GM21786 (cell line): ENCODE data around the gene FCRL2.
"Not testable (repeated sequence)": the region's sequence is repeated elsewhere in the genome, so short reads cannot be mapped to it uniquely, and the experiment has no call there.

Experiments used
- ATAC-seq: cut with Tn5 transposase; IDR thresholded peaks from one replicate; pipeline ENCODE4 v1.9.1; 2021; ENCODE audit not compliant: unreplicated experiment

The FCRL2 gene

GRCh38 chr1:157753611-157754010 lies 23.3 kb downstream of the FCRL2 start:
- no peak for ATAC-seq

DNA sequence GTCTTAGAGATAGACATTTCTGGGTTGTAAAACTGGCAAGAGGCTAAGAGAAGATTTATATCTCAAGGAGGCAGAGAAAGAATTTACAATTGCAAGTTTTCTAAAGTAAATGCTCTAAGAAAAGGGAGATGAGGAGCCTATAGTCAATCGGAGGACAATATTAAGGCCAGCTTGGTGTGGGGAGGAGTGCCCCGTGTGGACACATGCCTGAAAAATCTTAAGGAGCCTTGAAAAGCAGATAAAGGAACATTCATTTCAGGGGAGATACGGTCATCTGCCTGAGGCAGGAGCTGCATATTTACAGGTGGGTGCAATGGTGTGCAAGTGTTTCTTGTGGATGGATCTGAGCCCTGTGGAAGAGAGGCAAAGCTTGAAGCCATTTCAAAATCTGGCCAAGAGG lies 25.6 kb downstream of the FCRL2 start:
- no peak for ATAC-seq

- ATAC-seq = no peak
Measured at GRCh38 chr1:157748262-157748817, 28.6 kb downstream of the FCRL2 start.

- no peak for ATAC-seq
Measured at GRCh38 chr1:157739229-157739901, 37.6 kb downstream of the FCRL2 start.

DNA sequence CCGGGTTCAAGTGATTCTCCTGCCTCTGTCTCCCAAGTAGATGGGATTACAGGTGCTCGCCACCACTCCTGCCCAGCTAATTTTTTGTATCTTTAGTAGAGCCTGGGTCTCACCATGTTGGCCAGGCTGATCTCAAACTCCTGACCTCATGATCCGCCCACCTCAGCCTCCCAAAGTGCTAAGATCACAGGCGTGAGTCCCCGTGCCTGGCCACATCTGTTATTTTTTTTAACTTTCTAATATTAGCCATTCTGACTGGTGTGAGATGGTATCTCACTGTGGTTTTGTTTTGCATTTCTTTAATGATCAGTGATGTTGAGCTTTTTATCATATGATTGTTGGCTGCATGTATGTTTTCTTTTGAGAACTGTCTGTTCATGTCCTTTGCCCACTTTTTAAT lies 40.9 kb downstream of the FCRL2 start:
- not testable (repeated sequence) for ATAC-seq

DNA sequence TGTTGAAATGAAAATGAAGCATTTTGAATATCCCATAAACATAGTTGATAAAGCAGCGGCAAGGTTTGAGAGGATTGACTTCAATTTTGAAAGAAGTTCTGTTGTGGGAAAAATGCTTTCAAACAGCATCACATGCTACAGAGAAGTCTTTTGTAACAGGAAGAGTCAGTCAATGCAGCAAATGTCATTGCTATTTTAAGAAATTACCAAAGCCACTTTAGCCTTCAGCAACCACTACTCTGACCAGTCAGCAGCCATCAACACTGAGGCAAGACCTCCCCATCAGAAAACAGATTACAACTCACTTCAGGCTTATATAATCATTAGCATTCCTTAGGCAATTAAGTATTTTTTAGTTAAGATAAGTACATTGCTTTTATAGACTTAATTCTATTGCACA lies 42.6 kb downstream of the FCRL2 start:
- ATAC-seq = no peak

- ATAC-seq = no peak
Measured at GRCh38 chr1:157732755-157733154, 44.2 kb downstream of the FCRL2 start.

GRCh38 chr1:157725221-157725577 lies 51.7 kb downstream of the FCRL2 start:
- ATAC-seq = no peak

DNA sequence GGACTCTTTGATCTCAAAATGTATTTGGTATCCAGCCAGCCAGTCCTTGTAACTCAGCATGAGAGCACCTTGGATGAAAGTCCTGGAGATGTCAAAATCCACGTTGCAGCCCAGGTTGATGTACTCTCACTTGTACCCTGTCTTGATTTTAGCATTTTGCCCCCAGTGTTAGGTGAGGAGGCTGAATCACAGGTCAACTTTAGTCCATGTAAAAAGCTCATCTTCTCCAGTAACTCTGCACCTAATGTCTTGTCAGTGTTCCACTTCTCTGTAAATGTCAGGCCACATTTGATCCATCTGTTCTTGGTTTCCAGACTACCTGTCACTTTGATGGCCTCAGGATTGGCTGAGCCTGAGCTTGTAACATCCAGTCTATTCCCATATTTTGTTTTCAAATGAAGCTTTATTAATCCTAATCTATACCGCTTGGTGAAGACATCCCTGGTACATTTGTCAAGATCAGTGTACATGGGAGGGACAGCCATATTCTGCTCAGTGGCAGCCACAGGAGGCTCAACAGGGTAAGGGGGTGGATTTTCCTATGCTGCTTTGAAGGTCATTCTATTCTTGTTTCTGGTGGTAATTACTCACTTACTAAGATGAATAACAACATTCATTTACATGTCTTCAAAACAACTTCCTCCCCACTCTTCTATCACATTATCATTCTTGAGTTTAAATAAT lies 52.3 kb downstream of the FCRL2 start:
- ATAC-seq = no peak

- no peak for ATAC-seq
Measured at GRCh38 chr1:157723157-157723556, 53.8 kb downstream of the FCRL2 start.

- no peak for ATAC-seq
Measured at GRCh38 chr1:157721985-157722384, 54.9 kb downstream of the FCRL2 start.

GRCh38 chr1:157715736-157716135 lies 61.2 kb downstream of the FCRL2 start:
- no peak for ATAC-seq

DNA sequence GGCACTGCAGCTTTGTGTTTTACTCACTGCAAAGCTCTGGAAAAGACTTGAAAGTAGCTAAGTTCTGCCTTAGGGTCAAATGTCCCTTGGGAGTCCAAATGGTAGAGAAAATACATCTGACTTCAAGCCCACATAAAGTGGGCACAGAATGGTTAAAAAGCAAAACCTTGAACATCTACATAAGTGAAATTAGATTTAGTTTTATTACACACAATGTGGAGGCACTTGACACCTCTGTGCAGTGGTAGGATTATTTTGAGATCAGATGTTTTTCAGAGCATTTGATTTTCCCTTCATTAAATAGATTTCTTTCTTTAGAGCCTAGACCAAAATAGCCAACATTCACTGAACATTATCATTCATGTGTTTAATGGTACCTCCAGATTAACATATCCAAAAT lies 65.1 kb downstream of the FCRL2 start:
- ATAC-seq = no peak

- ATAC-seq = no peak
Measured at GRCh38 chr1:157704878-157705277, 72.1 kb downstream of the FCRL2 start.

GRCh38 chr1:157703981-157704380 lies 73.0 kb downstream of the FCRL2 start:
- ATAC-seq = no peak

- no peak for ATAC-seq
Measured at GRCh38 chr1:157702308-157702825, 74.6 kb downstream of the FCRL2 start.

- ATAC-seq = no peak
Measured at GRCh38 chr1:157700732-157701131, 76.2 kb downstream of the FCRL2 start, which contains the start of gene FCRL3. TSS of gene FCRL3 (minus strand) at chr1:157700769. CDS start at chr1:157700489, 280 bp downstream.

- ATAC-seq = no peak
Measured at GRCh38 chr1:157700305-157700704, 76.6 kb downstream of the FCRL2 start.

DNA sequence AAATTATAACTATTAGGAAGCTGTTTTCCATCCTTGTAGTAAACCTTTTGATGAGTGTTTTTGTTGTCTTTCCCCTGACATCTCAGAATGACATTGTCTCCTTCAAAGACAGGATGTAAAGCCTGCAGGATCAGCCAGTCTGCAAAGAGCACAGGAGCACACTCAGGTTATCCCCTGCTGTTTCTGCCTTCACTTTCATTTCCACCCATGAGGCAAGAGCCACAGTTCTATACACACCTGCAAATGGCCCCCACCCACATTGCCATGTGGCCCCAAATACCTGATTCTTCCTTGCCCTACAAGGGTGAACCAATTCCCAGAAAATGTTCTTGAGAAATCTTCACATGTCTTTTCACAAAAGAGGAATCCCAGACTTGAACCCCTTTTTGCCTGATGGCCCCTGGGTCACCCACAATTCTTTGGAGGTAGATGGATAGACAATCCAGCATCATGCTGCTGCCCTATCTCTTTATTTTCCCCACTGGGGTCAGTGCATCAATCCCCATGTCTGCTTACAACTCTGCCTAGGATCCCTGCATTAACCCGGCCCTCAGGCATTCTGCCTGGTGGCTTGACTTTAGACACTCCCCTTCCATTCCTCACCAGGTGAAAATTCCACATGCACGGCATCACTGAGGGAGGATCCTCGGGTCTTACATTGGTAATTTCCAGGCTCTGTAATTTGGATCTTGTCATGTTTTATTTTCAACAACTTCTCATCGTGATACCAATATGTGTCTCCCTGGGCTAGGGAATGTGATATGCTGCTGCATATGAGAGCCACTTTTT lies 79.0 kb downstream of the FCRL2 start:
- no peak for ATAC-seq

DNA sequence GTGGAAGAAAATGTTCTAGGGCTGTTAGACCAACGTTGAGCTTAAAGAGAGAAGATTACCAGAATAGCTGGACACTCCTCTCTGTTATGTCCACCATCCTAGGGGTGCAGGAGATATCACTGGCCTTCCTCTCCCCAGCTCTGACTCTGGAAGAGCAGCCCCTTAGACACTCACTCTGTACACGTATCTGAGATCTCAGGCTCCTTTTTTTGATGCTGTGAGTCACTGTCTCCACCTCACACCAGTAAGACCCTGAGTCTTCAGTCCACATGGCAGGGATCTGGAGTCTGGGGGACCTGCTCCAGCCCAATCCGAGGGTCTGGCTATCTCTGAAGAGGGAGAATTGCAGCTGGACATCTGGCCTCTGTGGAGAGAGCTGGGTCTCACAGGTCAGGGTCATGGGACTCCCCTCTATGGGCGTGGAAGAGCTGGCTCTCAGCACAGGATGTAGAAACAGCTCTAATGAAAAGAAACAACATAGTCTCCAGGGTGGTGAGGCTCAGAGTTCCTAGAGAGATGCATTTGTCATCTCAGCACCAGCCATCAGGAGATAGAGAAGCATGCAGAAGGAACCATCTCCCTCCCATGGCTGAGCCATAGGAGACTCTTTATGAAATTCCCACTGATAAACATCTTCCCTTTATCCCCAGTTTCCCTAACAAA lies 79.8 kb downstream of the FCRL2 start:
- ATAC-seq = no peak
